BLaER1 (cell line): ENCODE data around the gene PIM3.

ENCODE experiments used
- H3K27ac ChIP-seq: shearing (Covaris generic); formaldehyde crosslinking; 2 replicates; pipeline ENCODE4 v1.8.1; 2022
- H3K27me3 ChIP-seq: shearing (Covaris generic); formaldehyde crosslinking; 2 replicates; pipeline ENCODE4 v1.8.1; 2022
- H3K36me3 ChIP-seq: shearing (Covaris generic); formaldehyde crosslinking; 2 replicates; pipeline ENCODE4 v1.8.1; 2022
- H3K4me1 ChIP-seq: shearing (Covaris generic); formaldehyde crosslinking; 2 replicates; pipeline ENCODE4 v1.8.1; 2022
- H3K4me2 ChIP-seq: shearing (Covaris generic); formaldehyde crosslinking; 2 replicates; pipeline ENCODE4 v1.8.1; 2022
- H3K4me3 ChIP-seq: shearing (Covaris generic); formaldehyde crosslinking; 2 replicates; pipeline ENCODE4 v1.8.1; 2022
- H3K9ac ChIP-seq: shearing (Covaris generic); formaldehyde crosslinking; 2 replicates; pipeline ENCODE4 v1.8.1; 2022
- H3K9me3 ChIP-seq: shearing (Covaris generic); formaldehyde crosslinking; 2 replicates; pipeline ENCODE4 v1.8.1; 2022
- H4K20me1 ChIP-seq: shearing (Covaris generic); formaldehyde crosslinking; 2 replicates; pipeline ENCODE4 v1.8.1; 2022
- Cebpa-rat ChIP-seq: shearing (Covaris generic); IDR thresholded peaks from 2 replicates; pipeline ENCODE4 v1.8.1; 2022

PIM3 gene

DNA sequence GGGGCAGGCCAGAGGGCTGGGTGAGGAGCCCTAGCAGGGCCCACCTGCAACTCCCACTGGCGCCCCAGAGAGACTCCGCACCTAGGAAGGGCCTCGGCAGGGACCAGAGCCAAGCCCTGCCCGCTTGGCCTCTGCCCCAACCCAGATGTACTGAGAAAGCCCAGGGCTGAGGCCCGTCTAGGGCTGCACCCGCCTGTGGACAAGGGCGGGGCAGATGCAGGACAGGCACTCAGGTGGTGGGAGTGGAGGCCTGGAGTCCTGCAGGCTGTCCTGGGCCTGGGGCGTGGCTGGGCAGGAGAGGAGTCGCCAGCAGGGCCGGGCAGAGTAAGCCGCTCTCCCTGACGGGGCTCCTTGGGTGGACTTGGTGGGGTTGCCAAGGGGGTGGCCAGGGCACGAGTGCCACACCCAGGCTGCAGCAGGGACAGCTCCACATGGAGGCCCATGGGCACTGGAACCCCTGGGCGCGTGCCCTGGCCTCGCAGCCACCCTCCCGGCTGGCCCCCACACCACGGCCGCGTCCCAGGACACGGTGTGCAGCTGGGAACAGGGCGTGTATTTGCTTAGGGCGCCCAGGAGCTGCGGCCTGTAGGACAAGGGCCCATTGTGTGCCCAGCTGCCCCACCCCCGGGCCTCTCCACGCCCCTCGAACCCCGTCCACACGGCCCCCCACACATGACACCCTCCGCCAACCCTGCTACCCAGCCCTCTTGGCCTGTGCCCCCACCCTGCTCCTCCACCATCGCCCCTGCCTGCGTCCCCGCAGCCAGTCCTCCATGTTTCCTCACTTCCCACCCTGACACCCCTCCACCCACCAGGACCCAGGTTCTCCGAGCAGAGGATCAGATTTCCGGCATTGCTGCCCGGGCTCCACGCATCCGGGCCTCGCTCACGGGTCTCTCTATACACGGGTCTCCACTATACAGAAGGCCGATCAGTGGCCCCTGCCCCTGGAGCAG, 11.3 kb upstream of the PIM3 start:
- no peaks in the 10 kb centered on the region for H4K20me1 ChIP-seq
- H3K27ac ChIP-seq: 0 out of 2 replicates have a peak overlapping the region, but pooled peaks have one; percentile 22
- no peak overlapping the region for H3K9ac ChIP-seq
- TF ChIP-seq Cebpa-rat: no peak
- no peak overlapping the region for H3K4me3 ChIP-seq
- H3K9me3 ChIP-seq: no peaks in the 10 kb centered on the region
- peaks cover 87% of the 10 kb centered on the region for H3K4me1 ChIP-seq
- H3K4me2 ChIP-seq: peak overlapping the region; percentile 65
- H3K27me3 ChIP-seq: no peaks in the 10 kb centered on the region
- H3K36me3 ChIP-seq: no peaks in the 10 kb centered on the region

DNA sequence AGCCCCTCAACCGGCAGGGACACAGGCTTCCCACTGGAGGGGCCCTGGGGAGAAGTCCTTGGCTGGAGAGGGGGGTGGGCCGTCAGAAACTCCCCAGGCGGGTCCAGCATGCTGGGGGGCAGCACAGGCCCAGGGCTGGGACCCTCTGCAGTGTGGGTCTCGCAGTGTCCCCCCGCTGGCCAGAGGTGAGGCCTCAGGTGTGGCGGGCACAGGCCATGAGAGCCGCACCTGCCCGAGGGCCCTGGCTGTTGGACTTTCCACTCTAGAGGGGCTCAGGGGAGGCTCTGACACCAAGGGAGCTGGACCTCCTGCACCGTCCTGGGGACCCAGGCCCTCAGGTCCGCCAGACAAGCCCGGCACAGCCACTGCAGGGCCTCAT, 10.7 kb upstream of the PIM3 start:
- Histone ChIP-seq H4K20me1 (no peaks in the 10 kb centered on the region), H3K4me2 (no peak overlapping the region), H3K9me3 (no peaks in the 10 kb centered on the region), H3K4me3 (no peak overlapping the region), H3K27ac (no peak overlapping the region), H3K4me1 (peaks cover 87% of the 10 kb centered on the region), H3K9ac (no peak overlapping the region), H3K36me3 (no peaks in the 10 kb centered on the region), H3K27me3 (no peaks in the 10 kb centered on the region)
- TF ChIP-seq Cebpa-rat: no peak

DNA sequence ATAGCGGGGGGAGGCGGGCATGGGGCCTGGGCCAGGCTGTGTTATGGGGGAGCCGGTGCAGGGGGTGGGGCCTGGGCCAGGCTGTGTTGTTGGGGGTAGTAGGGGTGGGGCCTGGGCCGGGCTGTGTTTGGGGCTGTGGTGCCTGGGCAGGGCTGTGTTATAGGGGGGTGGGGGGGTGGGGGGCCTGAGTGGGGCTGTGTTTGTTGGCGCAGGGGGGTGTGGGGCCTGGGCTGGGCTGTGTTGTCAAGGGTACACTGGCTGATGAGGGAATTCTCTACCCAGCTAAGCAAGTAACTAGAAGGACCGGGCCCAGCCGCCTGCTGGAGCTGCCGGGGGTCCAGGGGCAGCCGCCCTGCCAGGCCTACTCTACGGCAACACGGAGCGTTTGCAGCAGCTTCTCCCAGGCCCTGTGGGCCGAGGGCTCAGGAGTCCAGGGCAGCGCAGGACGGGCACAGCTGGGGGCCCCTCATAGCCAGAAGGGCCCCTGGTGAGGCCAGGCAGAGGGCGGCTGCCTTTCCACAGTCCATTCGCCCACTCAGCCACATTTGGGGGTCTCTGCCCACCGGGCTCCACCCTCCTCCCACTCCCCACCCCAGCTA, 10.1 kb upstream of the PIM3 start:
- Histone ChIP-seq H3K9ac (no peak overlapping the region), H3K36me3 (no peaks in the 10 kb centered on the region), H3K4me3 (no peak overlapping the region), H4K20me1 (no peaks in the 10 kb centered on the region), H3K4me1 (peaks cover 88% of the 10 kb centered on the region), H3K9me3 (no peaks in the 10 kb centered on the region), H3K4me2 (peak overlapping the region; percentile 80), H3K27me3 (no peaks in the 10 kb centered on the region), H3K27ac (no peak overlapping the region)
- TF ChIP-seq Cebpa-rat: no peak

DNA sequence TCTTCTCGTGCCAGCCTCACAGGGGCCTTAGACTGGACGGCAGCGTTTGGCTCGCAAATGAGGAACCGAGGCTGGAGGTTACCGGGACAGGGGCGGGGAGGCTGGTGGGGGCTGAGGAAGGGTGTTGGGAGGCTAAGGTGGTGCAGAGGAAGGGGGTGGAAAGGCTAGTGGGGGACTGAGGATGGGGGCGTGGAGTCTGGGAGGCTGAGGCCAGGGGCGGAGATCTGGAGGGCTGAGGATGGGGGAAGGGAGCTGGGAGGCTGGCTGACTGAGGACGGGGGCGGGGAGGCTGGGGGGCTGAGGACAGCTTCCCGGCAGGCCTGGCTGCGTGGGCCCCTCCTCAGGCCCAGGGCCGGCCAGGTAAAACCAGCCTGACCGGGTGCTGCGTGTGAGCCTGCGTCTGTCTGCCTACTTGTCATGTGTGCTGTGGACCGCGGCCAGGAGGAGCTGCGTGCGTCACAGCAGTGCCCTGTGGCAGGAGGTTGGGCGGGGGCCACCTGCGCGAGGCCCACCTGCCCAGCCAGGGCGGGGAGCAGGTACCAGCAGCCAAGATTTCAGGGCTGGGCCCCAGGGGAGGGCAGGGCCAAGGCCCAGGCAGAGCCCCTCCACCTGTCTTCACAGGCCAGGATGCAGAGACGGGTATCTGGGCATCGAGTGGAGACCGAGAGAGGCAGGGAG, 9.4 kb upstream of the PIM3 start:
- Histone ChIP-seq H3K27ac (peak overlapping the region; percentile 49; the same call in 1 of the 2 replicates), H3K4me1 (peaks cover 88% of the 10 kb centered on the region), H3K9ac (no peak overlapping the region), H3K36me3 (no peaks in the 10 kb centered on the region), H4K20me1 (no peaks in the 10 kb centered on the region), H3K4me2 (peak overlapping the region; percentile 80), H3K27me3 (no peaks in the 10 kb centered on the region), H3K9me3 (no peaks in the 10 kb centered on the region), H3K4me3 (no peak overlapping the region)
- TF ChIP-seq Cebpa-rat: no peak

DNA sequence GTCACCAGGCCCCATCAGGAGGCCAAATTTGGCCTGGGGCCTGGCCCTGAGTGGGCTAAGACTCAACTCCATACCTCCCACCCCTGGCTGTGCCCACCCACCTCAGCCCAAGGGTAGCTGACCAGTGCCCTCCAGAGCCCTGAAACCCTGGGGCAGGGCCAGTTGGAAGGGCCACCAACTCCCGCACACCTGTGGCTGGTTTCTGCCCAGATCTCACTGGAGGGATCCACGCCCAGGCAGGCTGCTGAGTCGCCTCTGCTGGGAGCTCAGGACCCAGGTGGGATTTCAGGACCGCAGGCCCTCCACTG, 8.9 kb upstream of the PIM3 start:
- no peak for TF ChIP-seq Cebpa-rat
- Histone ChIP-seq H3K4me2 (peak overlapping the region; percentile 80), H3K4me1 (peaks cover 88% of the 10 kb centered on the region), H3K9ac (0 out of 2 replicates have a peak overlapping the region, but pooled peaks have one; percentile 24), H3K27ac (peak overlapping the region; percentile 49; the same call in 1 of the 2 replicates), H3K27me3 (no peaks in the 10 kb centered on the region), H4K20me1 (no peaks in the 10 kb centered on the region), H3K36me3 (no peaks in the 10 kb centered on the region), H3K9me3 (no peaks in the 10 kb centered on the region), H3K4me3 (no peak overlapping the region)

DNA sequence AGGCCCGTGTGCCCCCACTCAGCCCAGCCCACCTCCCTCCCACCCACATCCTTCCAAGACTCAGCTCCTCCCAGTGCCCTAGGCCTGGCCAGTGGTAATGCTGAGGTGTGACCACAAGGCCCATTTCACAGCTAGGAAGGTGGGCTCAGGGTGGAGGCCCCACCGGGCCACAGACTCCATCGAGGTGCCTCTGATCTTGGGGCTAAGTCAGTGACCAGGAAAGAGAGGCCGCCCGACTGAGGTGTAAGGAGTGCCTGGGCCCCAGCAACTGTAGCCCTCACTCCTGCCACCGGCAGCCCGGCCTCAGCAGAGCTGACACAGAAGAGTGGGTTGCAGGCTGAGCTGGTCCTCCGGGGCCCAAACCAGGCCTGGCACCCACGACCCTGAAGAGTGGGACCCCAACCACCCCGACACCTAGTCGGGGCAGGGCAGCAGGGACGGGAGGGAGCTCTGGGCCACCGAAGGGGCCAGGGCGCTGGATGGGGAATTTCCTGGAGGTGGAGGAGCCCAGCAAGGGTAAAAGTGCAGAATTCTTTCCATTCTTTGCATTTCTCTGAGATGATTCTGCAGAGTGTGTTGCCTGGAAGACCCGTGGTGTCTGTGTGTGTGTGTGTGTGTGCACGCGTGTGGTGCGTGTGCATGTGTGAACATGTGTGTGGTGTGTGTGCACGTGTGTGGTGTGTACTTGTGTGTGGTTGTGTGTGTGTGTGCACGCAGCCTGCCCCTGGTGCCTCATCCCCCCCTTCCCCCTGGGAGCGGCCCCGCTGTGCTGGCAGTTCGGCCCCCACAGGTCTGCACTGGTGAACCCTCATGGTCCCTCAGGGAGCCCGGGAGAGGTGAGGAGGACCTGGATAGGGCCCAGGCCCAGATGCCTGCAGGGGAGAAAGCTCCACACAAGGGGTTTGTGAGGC, 8.3 kb upstream of the PIM3 start:
- Histone ChIP-seq H3K4me2 (peak overlapping the region; percentile 80), H3K9ac (peak overlapping the region; percentile 24; the same call in 1 of the 2 replicates)

DNA sequence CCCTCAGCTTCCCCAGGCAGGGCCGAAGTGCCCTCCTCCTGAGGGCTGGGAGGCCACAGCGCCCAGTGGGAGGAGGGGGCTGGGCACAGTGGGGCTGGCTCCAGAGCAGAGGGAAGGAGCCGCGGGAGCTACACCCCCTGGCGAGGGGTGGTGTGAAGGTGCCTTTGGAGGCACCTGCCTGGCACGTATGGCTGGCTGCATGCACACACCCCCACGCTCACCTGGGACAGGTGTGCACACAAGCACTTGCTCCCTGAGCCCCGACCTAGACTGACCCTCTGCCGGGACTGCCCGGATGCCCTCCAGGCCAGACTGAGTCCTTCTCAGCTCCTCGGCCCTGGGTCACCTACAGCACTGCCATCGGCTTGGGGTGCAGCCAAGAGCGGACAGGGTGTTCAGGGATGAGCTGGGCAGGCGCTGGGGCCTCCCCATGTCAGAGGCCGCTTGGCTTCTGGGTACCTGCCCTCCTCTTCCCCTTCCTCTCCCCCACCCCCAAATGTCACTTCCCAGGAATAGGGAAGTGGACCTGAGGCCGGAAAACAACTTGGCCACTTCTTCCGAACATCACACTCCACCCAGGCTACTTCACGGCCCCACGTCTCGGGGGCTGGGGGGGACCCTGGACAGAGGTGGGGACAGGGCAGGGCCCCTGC, 7.4 kb upstream of the PIM3 start:
- H3K27me3 ChIP-seq: no peaks in the 10 kb centered on the region
- H3K27ac ChIP-seq: peak overlapping the region; percentile 22; the same call in 1 of the 2 replicates
- H3K4me2 ChIP-seq: peak overlapping the region; percentile 80
- H3K36me3 ChIP-seq: no peaks in the 10 kb centered on the region
- no peaks in the 10 kb centered on the region for H4K20me1 ChIP-seq
- no peak for TF ChIP-seq Cebpa-rat
- no peak overlapping the region for H3K4me3 ChIP-seq
- peaks cover 77% of the 10 kb centered on the region for H3K4me1 ChIP-seq
- no peak overlapping the region for H3K9ac ChIP-seq
- no peaks in the 10 kb centered on the region for H3K9me3 ChIP-seq

More for the DNA sequence above, 8.3 kb upstream of the PIM3 start:
- H3K9me3 ChIP-seq: no peaks in the 10 kb centered on the region
- H3K27ac ChIP-seq: peak overlapping the region; percentile 22; the same call in 1 of the 2 replicates
- no peaks in the 10 kb centered on the region for H3K36me3 ChIP-seq
- no peaks in the 10 kb centered on the region for H3K27me3 ChIP-seq
- no peaks in the 10 kb centered on the region for H4K20me1 ChIP-seq
- H3K4me1 ChIP-seq: peaks cover 84% of the 10 kb centered on the region
- H3K4me3 ChIP-seq: no peak overlapping the region
- TF ChIP-seq Cebpa-rat: no peak

DNA sequence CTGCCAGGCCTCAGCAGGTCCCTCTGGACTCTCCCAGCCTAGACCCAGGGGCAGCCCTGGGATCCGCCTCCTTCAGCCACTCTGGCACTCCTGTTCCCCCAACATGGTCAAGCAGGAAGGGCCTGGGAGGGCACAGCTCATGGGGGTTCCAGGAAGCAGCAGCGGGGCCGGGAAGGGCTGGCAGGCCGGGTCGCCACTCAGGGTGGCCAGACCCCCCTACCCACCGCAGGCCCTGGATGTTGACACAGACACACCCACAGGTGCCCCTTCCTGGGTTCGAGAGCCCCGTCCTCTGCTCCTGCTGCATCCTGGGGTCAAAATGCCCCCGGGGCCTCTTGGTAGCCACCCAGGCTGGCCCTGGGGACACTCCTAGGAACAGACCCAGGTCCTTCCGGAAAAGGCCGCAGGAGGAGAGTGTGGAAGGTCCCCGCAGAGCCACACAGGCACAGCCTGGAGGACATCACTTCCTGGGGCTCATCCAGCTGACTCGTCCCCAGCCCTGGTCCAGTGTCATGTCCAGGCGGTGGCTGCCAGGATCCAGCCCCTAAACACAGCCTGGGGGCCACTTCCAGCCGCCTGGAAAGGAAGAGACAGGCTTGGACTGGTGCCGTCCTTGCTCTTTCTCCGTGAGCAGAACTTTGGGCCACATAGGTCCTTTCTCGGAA, 6.8 kb upstream of the PIM3 start:
- no peak for TF ChIP-seq Cebpa-rat
- H3K27ac ChIP-seq: peak overlapping the region; percentile 9; the same call in 1 of the 2 replicates
- no peaks in the 10 kb centered on the region for H3K36me3 ChIP-seq
- H4K20me1 ChIP-seq: no peaks in the 10 kb centered on the region
- H3K9ac ChIP-seq: no peak overlapping the region
- H3K4me1 ChIP-seq: peaks cover 77% of the 10 kb centered on the region
- H3K4me2 ChIP-seq: peak overlapping the region; percentile 80
- H3K9me3 ChIP-seq: no peaks in the 10 kb centered on the region
- H3K4me3 ChIP-seq: no peak overlapping the region
- no peaks in the 10 kb centered on the region for H3K27me3 ChIP-seq
